BE2C (cell line): Measurements from ENCODE around the gene MAPK10.

ENCODE experiments used
- DNase-seq: peaks from one replicate; pipeline ENCODE4 v3.0.0-alpha.2; 2020
- H3K27me3 ChIP-seq: fragments of 250-450 bp; sonication (Bioruptor Pico); 2 replicates; pipeline ENCODE4 v1.5.1; 2020; ENCODE audit warnings: mild to moderate bottlenecking
- H3K36me3 ChIP-seq: fragments of 250-450 bp; sonication (Bioruptor Pico); 2 replicates; pipeline ENCODE4 v1.5.1; 2020; ENCODE audit warnings: mild to moderate bottlenecking
- H3K4me1 ChIP-seq: fragments of 250-450 bp; sonication (Bioruptor Pico); 2 replicates; pipeline ENCODE4 v1.5.1; 2020
- H3K4me3 ChIP-seq: 2 replicates; pipeline ENCODE4 v1.5.1; 2011; ENCODE audit warnings: low read depth, low read length
- H3K9me3 ChIP-seq: fragments of 250-450 bp; sonication (Bioruptor Pico); 2 replicates; pipeline ENCODE4 v1.5.1; 2020
- TF ChIP-seq, protein P1 (sequence below): IDR thresholded peaks from 2 replicates; pipeline ENCODE4 v1.5.1; 2012; ENCODE audit warnings: mild to moderate bottlenecking, low read depth, low read length

MAPK10 gene

DNA sequence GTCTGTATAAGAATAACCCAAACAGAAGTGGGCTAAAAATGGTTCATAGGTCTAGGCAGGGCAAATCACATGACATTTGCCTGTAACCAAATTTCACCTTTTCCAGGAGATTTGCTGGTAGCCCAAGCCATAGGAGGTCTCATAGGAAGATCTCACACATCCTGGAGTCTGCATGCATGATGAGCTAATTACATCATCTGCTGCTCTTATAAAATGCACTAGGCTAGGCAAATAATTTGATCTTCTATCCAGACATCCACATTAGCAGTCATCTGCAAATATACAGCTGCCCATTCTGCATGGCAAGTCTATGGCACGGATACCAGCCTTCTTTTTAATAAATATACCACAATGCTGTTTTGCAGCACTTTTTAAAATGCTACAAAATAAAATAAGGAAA lies 87.2 kb downstream of the MAPK10 start:
- TF ChIP-seq, protein P1, sequence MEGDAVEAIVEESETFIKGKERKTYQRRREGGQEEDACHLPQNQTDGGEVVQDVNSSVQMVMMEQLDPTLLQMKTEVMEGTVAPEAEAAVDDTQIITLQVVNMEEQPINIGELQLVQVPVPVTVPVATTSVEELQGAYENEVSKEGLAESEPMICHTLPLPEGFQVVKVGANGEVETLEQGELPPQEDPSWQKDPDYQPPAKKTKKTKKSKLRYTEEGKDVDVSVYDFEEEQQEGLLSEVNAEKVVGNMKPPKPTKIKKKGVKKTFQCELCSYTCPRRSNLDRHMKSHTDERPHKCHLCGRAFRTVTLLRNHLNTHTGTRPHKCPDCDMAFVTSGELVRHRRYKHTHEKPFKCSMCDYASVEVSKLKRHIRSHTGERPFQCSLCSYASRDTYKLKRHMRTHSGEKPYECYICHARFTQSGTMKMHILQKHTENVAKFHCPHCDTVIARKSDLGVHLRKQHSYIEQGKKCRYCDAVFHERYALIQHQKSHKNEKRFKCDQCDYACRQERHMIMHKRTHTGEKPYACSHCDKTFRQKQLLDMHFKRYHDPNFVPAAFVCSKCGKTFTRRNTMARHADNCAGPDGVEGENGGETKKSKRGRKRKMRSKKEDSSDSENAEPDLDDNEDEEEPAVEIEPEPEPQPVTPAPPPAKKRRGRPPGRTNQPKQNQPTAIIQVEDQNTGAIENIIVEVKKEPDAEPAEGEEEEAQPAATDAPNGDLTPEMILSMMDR, result no peak
- H3K4me1 ChIP-seq, result no peaks in the 10 kb centered on the region; the same call in 1 of the 2 replicates
- no peak for DNase-seq

DNA sequence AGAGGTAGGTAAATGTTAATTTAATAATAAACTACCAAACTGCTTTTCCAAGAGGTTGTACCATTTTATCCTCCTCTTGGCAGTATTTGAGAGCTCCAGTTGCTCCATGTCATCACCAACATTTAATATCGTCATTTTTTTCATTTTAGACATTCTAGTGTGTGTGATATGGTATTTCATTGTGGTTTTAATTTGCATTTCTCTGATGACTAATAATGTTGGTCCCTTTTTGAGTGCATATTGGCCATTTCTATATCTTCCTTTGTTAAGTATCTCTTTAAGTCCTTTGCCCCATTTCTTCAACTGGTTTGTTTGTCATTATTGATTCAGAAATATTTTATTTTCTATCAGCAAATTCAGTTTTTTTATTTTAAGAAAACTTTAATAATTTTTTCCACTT lies 88.8 kb downstream of the MAPK10 start:
- DNase-seq, result no peak
- no peaks in the 10 kb centered on the region; the same call in 1 of the 2 replicates for H3K4me1 ChIP-seq
- H3K27me3 ChIP-seq, result no peaks in the 10 kb centered on the region
- H3K9me3 ChIP-seq, result no peaks in the 10 kb centered on the region
- H3K4me3 ChIP-seq, result no peak overlapping the region
- no peaks in the 10 kb centered on the region for H3K36me3 ChIP-seq
- TF ChIP-seq, protein P1, result no peak

More for the DNA sequence above, 87.2 kb downstream of the MAPK10 start:
- H3K4me3 ChIP-seq, result no peak overlapping the region
- no peaks in the 10 kb centered on the region for H3K27me3 ChIP-seq
- no peaks in the 10 kb centered on the region for H3K36me3 ChIP-seq
- no peaks in the 10 kb centered on the region for H3K9me3 ChIP-seq

DNA sequence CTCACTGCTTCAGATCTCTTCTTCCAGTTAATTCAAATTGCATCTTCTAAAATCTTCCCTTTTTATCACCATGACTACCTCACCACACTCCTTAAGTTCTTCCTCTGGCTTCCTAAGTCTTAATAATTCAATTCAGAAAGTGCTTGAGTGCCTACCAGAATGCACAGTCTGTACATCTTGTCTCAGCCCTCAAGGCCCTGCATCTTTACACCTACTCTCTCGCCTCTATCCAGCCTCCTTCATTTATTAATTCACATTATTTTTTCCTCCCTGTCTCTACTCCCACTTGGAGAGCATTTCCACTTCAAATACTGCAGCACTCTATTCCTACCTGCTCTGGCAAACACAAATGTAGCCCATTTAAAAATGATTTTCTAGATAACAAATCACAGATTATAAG lies 90.5 kb downstream of the MAPK10 start:
- no peak overlapping the region for H3K4me3 ChIP-seq
- H3K36me3 ChIP-seq, result no peaks in the 10 kb centered on the region
- no peaks in the 10 kb centered on the region for H3K27me3 ChIP-seq
- TF ChIP-seq, protein P1, result no peak
- no peak for DNase-seq
- no peaks in the 10 kb centered on the region for H3K9me3 ChIP-seq
- H3K4me1 ChIP-seq, result no peaks in the 10 kb centered on the region; the same call in 1 of the 2 replicates

DNA sequence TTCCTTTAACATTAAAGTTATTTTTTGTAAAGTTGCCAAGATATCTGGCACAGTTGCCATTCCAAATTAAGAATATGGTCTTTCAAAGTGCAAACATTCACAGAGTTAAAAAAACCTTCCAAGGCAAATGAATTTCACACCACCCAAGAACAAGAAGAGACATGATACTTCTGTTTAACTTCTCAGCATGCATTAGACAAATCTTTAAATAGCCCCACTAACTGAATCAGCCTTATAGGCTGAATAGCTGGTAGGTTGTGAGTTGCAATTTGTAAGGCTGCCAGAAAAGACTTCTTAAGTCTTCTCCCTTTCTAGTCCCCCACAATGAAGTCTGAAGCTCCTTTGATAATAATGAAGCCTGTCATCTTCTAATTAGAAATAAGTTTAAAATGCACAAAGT lies 95.6 kb downstream of the MAPK10 start:
- Histone ChIP-seq H3K4me1 (no peaks in the 10 kb centered on the region), H3K9me3 (no peaks in the 10 kb centered on the region), H3K36me3 (no peaks in the 10 kb centered on the region), H3K27me3 (no peaks in the 10 kb centered on the region), H3K4me3 (no peak overlapping the region)
- TF ChIP-seq, protein P1, result no peak
- no peak for DNase-seq

DNA sequence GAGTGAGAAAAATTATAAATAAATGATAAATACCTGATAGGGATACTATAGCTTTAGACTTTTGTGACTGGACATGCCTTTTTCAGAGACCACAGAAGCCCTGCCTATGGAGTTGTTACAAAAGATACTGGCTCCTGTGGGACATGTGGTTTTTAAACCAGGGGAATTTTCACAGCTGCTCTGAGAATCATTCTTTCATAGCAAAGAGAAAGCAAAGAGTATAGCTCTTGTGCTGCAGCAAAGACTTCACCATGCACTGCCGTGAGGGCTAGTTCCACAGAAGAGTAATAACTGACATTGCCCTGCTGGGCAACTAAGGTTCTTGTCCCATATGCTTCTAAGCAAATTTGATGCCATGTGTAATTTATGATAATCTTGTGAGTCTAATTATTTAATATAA lies 98.2 kb downstream of the MAPK10 start:
- TF ChIP-seq, protein P1, result no peak
- Histone ChIP-seq H3K4me1 (no peaks in the 10 kb centered on the region), H3K27me3 (no peaks in the 10 kb centered on the region), H3K9me3 (no peaks in the 10 kb centered on the region), H3K4me3 (no peak overlapping the region), H3K36me3 (no peaks in the 10 kb centered on the region)
- DNase-seq, result no peak

DNA sequence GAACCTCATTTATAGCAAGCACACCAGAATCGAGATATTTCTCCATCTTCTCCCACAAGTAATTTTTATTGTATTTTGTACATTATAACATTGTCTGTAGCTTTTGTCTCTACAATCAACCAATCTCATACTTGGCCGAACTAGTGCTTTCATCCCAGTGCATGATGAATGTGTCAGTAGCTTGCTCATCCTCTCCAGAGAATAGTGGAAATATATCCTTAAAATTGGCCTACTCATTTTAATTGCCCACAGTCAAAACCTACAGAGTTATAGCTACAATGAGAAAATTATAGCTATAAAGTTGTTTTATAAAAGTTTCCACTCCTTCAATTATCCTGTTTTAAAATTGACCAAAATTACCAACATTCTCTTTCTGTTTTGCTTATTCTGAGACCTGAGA lies 103.8 kb downstream of the MAPK10 start:
- no peak overlapping the region for H3K4me3 ChIP-seq
- no peak for DNase-seq
- H3K9me3 ChIP-seq, result no peaks in the 10 kb centered on the region
- TF ChIP-seq, protein P1, result no peak
- no peaks in the 10 kb centered on the region for H3K27me3 ChIP-seq
- H3K36me3 ChIP-seq, result no peaks in the 10 kb centered on the region
- H3K4me1 ChIP-seq, result no peaks in the 10 kb centered on the region
